ENCODE measurements around the gene ACYP2.
"Not testable (repeated sequence)": the region's sequence is repeated elsewhere in the genome, so short reads cannot be mapped to it uniquely, and the experiment has no call there.

DNA sequence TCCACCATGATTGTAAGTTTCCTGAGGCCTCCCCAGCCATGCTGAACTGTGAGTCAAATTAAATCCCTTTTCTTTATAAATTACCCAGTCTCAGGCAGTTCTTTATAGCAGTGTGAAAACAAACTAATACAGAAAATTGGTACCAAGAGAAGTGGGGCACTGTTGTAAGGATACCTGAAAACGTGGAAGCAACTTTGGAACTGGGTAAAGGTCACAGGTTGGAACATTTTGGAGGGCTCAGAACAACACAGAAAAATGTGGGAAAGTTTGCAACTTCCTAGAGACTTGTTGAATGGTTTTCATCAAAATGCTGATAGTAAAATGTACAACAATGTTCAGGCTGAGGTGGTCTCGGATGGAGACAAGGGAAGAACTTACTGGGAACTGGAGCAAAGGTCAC lies 209.1 kb downstream of the ACYP2 start:
- not testable (repeated sequence) for TF ChIP-seq EZH2 (IDR thresholded peaks at IDR 0.05; ENCODE audit: insufficient read depth, poor library complexity, severe bottlenecking); EZH2phosphoT487 (IDR thresholded peaks at IDR 0.05; ENCODE audit: insufficient read depth, low read depth)

Measured in GM23248 (cell line).